Measurements from ENCODE around the gene NAXE. TPM values are rescaled to one million over a fixed set of nuclear protein-coding genes. Genes with fewer than 3 reads are reported as not detected.

The NAXE gene
- total RNA-seq, 5 donors from 2014 or later (not counting 1 experiment from before 2014, with no cell fraction given): 32.4 to 47.7 (median 41.7) TPM

DNA sequence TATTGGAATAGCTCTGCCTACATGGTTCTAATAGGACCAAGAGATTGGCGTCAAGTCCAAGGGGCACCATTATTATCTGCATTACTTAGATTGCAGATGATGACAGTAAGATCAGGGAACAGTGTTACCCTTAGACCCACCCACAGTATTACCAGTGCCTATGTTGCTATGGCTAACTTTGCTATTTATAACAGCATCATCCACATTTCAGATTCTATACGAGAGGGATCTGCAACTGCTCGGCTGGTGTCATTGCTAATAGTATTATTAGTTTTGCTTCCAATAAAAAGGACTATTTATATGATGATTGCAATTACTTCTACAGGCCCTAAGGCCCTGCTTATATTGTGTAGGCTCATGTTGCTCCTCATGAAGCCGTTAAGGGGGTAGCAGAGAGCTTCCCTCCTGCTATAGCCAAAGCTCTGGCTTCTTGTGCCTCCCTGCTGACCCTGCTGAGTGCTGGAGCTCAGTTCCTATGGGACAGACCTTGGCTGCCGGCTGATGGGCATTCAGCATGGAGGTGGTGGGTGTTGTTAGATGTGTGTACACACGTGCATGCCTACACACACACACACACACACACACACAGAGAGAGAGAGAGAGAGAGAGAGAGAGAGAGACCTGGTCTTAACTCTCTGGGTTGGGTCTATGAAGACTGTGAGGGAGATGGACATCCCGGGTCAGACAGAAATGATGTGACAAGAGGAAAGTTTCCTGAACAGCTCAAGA is 51.6 kb downstream of the NAXE start:
- Histone ChIP-seq H3K9me3 (no peaks in the 10 kb centered on the region), H3K4me1 (ENCODE audit: control insufficient read depth in 1 of 2, extremely low read depth in 1 of 2, insufficient read depth in 2 of 2, low read length in 2 of 2) (peaks cover 9 to 34% of the 10 kb centered on the region in 2 experiments), H3K27me3 (replicated peaks in 1 of 2; ENCODE audit: control insufficient read depth in 2 of 2, extremely low read depth in 1 of 2, insufficient read depth in 2 of 2, low read length in 1 of 2) (peaks cover 19 to 97% of the 10 kb centered on the region in 2 experiments), H3K27ac (ENCODE audit: low read length) (no peak overlapping the region), H3K36me3 (ENCODE audit: control insufficient read depth in 2 of 2, extremely low read depth in 1 of 2, insufficient read depth in 1 of 2, low read length in 1 of 2) (no peaks in the 10 kb centered on the region), H3K4me3 (ENCODE audit: control insufficient read depth in 1 of 2, extremely low read depth in 1 of 2, low read length in 1 of 2) (no peak overlapping the region)
- Mint-ChIP-seq H3K36me3 (no peaks in the 10 kb centered on the region), H3K27ac (peak overlapping the region in 1 of 2 donors; percentile 36), H3K4me3 (peak overlapping the region in 2 of 3 donors; percentile 43 to 81), H3K9me3 (no peaks in the 10 kb centered on the region), H3K4me1 (peaks cover 20 to 36% (median 34%) of the 10 kb centered on the region in 3 donors), H3K27me3 (peaks cover 73 to 92% of the 10 kb centered on the region in 2 donors)
- ChIA-PET POLR2A (interaction anchor here in 1 of 2 donors (0.6 kb wide), 2 partner anchors 26 to 67 kb away, joined by 3 to 6 read pairs; no protein-coding TSS in a partner anchor), CTCF (interaction anchor here (0.6 kb wide), 2 partner anchors 25 to 54 kb away, joined by 5 to 8 read pairs; no protein-coding TSS in a partner anchor)
- no peak for ATAC-seq (replicated peaks in 1 of 4)
- 10% methylated on average over 1 of the region's 7 CpGs for whole genome bisulfite sequencing (ENCODE audit: insufficient coverage)
- no peak for DNase-seq

DNA sequence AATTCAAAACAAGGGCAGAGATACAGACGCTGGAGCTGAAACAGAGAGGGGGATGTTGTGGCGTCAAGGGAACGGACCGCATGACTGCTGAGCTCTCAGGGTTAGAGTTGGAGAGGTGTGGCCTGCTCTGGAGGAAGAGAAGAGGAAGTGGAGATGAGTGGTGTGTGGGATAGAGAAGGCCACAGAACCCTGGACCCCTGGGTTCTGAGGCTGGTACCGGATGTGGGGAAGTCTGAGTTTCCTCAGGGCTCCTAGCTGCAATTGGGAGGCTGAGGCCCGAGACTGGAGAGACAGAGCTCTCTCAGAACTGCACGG is 52.2 kb downstream of the NAXE start:
- Histone ChIP-seq H3K9me3 (no peaks in the 10 kb centered on the region), H3K27me3 (replicated peaks in 1 of 2; ENCODE audit: control insufficient read depth in 2 of 2, extremely low read depth in 1 of 2, insufficient read depth in 2 of 2, low read length in 1 of 2) (peaks cover 20 to 97% of the 10 kb centered on the region in 2 experiments), H3K36me3 (ENCODE audit: control insufficient read depth in 2 of 2, extremely low read depth in 1 of 2, insufficient read depth in 1 of 2, low read length in 1 of 2) (no peaks in the 10 kb centered on the region), H3K4me3 (ENCODE audit: control insufficient read depth in 1 of 2, extremely low read depth in 1 of 2, low read length in 1 of 2) (no peak overlapping the region), H3K4me1 (ENCODE audit: control insufficient read depth in 1 of 2, extremely low read depth in 1 of 2, insufficient read depth in 2 of 2, low read length in 2 of 2) (peaks cover 9 to 34% of the 10 kb centered on the region in 2 experiments), H3K27ac (ENCODE audit: low read length) (no peak overlapping the region)
- WGBS (ENCODE audit: insufficient coverage): 14% methylated on average over 5 of the region's 7 CpGs
- Mint-ChIP-seq H3K4me3 (peak overlapping the region in 1 of 3 donors; percentile 81), H3K4me1 (peaks cover 20 to 36% (median 34%) of the 10 kb centered on the region in 3 donors), H3K36me3 (no peaks in the 10 kb centered on the region), H3K9me3 (no peaks in the 10 kb centered on the region), H3K27ac (no peak overlapping the region), H3K27me3 (peaks cover 73 to 92% of the 10 kb centered on the region in 2 donors)
- ChIA-PET POLR2A (interaction anchor here in 1 of 2 donors (0.6 kb wide), 2 partner anchors 26 to 67 kb away, joined by 3 to 6 read pairs; no protein-coding TSS in a partner anchor), CTCF (interaction anchor here in 1 of 2 donors (0.6 kb wide), 1 partner anchor 54 kb away, joined by 8 read pairs; no protein-coding TSS in a partner anchor)
- DNase-seq (peak in 18 of 35 experiments; percentile 19 to 48 (median 32)), ATAC-seq (replicated peaks in 1 of 4) (peak; percentile 54 to 85 (median 62))

Other genes with a start within 250 kb of the NAXE start
- under 1 TPM in 1 of 5 donors, not detected in 4; 0.35 TPM for gene RHBG, start 222.6 kb upstream of the NAXE start, total RNA-seq
- 100 to 1,000 TPM in 2 of 5 donors, 10 to 100 TPM in 3; 60.7 to 133 (median 79.3) TPM for gene MEF2D, start 91.0 kb upstream of the NAXE start, total RNA-seq
- gene IQGAP3, start 19.2 kb upstream of the NAXE start, total RNA-seq: under 1 TPM in 4 of 5 donors, not detected in 1; 0.13 to 0.19 (median 0.18) TPM
- 10 to 100 TPM in 4 of 5 donors, 1 to 10 TPM in 1; 9.9 to 43.6 (median 16.4) TPM for gene TTC24, start 12.1 kb upstream of the NAXE start, total RNA-seq
- 10 to 100 TPM; 34.3 to 41.6 (median 40.6) TPM for gene GPATCH4, start 9.7 kb downstream of the NAXE start, total RNA-seq
- under 1 TPM in 1 of 5 donors, not detected in 4; 0.33 TPM for gene HAPLN2, start 27.6 kb downstream of the NAXE start, total RNA-seq
- gene BCAN, start 50.3 kb downstream of the NAXE start, total RNA-seq: not detected
- under 1 TPM in 3 of 5 donors, not detected in 2; 0.10 to 0.35 (median 0.25) TPM for gene NES, start 85.6 kb downstream of the NAXE start, total RNA-seq
- 1 to 10 TPM in 4 of 5 donors, under 1 TPM in 1; 0.76 to 3.6 (median 1.6) TPM for gene CRABP2, start 113.8 kb downstream of the NAXE start, total RNA-seq
- gene METTL25B, start 136.7 kb downstream of the NAXE start, total RNA-seq: 10 to 100 TPM; 13.0 to 36.1 (median 32.3) TPM
- gene ISG20L2, start 137.0 kb downstream of the NAXE start, total RNA-seq: 10 to 100 TPM; 35.3 to 63.7 (median 44.3) TPM
- gene MRPL24, start 149.3 kb downstream of the NAXE start, total RNA-seq: 10 to 100 TPM; 23.8 to 66.6 (median 52.6) TPM
- 100 to 1,000 TPM in 2 of 5 donors, 10 to 100 TPM in 3; 72.9 to 108 (median 90.3) TPM for gene HDGF, start 159.9 kb downstream of the NAXE start, total RNA-seq
- gene PRCC, start 175.8 kb downstream of the NAXE start, total RNA-seq: 10 to 100 TPM; 55.3 to 67.7 (median 65.4) TPM
- gene SH2D2A, start 225.1 kb downstream of the NAXE start, total RNA-seq: 100 to 1,000 TPM in 1 of 5 donors, 10 to 100 TPM in 4; 42.8 to 110 (median 66.8) TPM